ENCODE measurements around the gene CYBC1. TPM values are rescaled to one million over a fixed set of nuclear protein-coding genes. Genes with fewer than 3 reads are reported as not detected.

CYBC1 gene
- total RNA-seq, 1 experiment from 2014 or later: 71.7 TPM

DNA sequence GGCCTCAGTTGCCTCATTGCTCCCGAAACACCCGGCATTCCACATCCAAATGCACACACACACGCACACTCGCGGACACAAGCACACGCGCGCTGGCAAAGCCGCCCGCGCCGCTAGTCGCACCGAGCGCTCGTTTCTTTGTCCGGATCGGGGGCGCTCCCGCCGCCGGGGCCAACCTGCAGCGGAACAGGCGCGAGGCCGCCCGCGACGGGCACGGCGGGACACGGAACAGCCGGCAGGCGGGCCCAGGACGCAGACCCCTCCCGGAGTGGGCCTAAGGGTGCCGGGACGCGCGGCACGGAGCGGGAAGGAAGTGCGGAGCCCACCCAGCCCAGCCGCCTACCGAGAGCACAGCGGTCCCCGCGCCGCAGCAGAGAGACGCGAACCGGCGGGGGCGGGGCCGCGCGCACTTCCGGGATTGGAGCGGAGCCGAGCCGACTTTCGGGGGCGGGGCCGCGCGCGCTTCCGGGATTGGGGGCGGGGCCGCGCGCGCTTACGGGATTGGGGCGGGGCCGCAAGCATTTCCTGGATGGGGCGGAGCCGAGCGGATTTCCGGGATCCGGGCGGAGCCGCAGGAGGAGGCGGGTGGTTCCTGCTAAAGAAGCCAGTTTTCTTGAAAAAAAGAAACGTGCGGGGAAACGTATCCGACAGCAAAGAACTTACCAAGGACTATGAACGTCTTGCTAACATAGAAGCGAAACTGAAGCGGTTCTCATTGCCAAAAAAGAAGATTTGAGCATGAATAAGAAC lies at the start of gene CYBC1 (continued):
- TF ChIP-seq, protein P1, sequence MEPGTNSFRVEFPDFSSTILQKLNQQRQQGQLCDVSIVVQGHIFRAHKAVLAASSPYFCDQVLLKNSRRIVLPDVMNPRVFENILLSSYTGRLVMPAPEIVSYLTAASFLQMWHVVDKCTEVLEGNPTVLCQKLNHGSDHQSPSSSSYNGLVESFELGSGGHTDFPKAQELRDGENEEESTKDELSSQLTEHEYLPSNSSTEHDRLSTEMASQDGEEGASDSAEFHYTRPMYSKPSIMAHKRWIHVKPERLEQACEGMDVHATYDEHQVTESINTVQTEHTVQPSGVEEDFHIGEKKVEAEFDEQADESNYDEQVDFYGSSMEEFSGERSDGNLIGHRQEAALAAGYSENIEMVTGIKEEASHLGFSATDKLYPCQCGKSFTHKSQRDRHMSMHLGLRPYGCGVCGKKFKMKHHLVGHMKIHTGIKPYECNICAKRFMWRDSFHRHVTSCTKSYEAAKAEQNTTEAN (CRISPR knock-in tag; IDR thresholded peaks at IDR 0.05): peak; percentile 56; the same call in 1 of the 2 replicates
- TF ChIP-seq GABPB1 (CRISPR knock-in tag; IDR thresholded peaks at IDR 0.05) (peak; percentile 62), FOXJ3 (CRISPR knock-in tag; IDR thresholded peaks at IDR 0.05; ENCODE audit: borderline replicate concordance) (no peak), MAX (CRISPR knock-in tag; IDR thresholded peaks at IDR 0.05) (peak; percentile 59; the same call in 1 of the 2 replicates), ZNF138 (CRISPR knock-in tag; conservative IDR thresholded peaks at IDR 0.05) (no peak), HMGA2 (CRISPR knock-in tag; IDR thresholded peaks at IDR 0.05) (no peak), SP1 (CRISPR knock-in tag; conservative IDR thresholded peaks at IDR 0.05) (peak; percentile 95), ZNF232 (CRISPR knock-in tag; IDR thresholded peaks at IDR 0.05) (peak; percentile 54; the same call in 1 of the 2 replicates), MYBL2 (CRISPR knock-in tag; IDR thresholded peaks at IDR 0.05) (peak; percentile 40; the same call in 1 of the 2 replicates), IRF2 (CRISPR knock-in tag; IDR thresholded peaks at IDR 0.05; ENCODE audit: borderline replicate concordance, low read depth) (no peak), ARID4B (CRISPR knock-in tag; IDR thresholded peaks at IDR 0.05; ENCODE audit: borderline replicate concordance) (peak; percentile 67; the same call in 1 of the 2 replicates), OVOL2 (CRISPR knock-in tag; IDR thresholded peaks at IDR 0.05; ENCODE audit: borderline replicate concordance) (no peak), FOXK1 (CRISPR knock-in tag; IDR thresholded peaks at IDR 0.05) (peak; percentile 77; the same call in 1 of the 2 replicates), ERG (CRISPR knock-in tag; IDR thresholded peaks at IDR 0.05) (no peak), FOXP4 (CRISPR knock-in tag; IDR thresholded peaks at IDR 0.05) (peak; percentile 82), TEAD4 (CRISPR knock-in tag; IDR thresholded peaks at IDR 0.05) (peak; percentile 59; the same call in 1 of the 2 replicates)
- TF ChIP-seq, protein P2, sequence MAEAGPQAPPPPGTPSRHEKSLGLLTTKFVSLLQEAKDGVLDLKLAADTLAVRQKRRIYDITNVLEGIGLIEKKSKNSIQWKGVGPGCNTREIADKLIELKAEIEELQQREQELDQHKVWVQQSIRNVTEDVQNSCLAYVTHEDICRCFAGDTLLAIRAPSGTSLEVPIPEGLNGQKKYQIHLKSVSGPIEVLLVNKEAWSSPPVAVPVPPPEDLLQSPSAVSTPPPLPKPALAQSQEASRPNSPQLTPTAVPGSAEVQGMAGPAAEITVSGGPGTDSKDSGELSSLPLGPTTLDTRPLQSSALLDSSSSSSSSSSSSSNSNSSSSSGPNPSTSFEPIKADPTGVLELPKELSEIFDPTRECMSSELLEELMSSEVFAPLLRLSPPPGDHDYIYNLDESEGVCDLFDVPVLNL (CRISPR knock-in tag; IDR thresholded peaks at IDR 0.05; ENCODE audit: borderline replicate concordance, low read depth): peak; percentile 70; the same call in 1 of the 2 replicates
- TF ChIP-seq, protein P3, sequence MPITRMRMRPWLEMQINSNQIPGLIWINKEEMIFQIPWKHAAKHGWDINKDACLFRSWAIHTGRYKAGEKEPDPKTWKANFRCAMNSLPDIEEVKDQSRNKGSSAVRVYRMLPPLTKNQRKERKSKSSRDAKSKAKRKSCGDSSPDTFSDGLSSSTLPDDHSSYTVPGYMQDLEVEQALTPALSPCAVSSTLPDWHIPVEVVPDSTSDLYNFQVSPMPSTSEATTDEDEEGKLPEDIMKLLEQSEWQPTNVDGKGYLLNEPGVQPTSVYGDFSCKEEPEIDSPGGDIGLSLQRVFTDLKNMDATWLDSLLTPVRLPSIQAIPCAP (CRISPR knock-in tag; IDR thresholded peaks at IDR 0.05): peak; percentile 77; the same call in 1 of the 2 replicates
- TF ChIP-seq, protein P4, sequence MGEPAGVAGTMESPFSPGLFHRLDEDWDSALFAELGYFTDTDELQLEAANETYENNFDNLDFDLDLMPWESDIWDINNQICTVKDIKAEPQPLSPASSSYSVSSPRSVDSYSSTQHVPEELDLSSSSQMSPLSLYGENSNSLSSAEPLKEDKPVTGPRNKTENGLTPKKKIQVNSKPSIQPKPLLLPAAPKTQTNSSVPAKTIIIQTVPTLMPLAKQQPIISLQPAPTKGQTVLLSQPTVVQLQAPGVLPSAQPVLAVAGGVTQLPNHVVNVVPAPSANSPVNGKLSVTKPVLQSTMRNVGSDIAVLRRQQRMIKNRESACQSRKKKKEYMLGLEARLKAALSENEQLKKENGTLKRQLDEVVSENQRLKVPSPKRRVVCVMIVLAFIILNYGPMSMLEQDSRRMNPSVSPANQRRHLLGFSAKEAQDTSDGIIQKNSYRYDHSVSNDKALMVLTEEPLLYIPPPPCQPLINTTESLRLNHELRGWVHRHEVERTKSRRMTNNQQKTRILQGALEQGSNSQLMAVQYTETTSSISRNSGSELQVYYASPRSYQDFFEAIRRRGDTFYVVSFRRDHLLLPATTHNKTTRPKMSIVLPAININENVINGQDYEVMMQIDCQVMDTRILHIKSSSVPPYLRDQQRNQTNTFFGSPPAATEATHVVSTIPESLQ (CRISPR knock-in tag; IDR thresholded peaks at IDR 0.05): no peak
- TF ChIP-seq, protein P5, sequence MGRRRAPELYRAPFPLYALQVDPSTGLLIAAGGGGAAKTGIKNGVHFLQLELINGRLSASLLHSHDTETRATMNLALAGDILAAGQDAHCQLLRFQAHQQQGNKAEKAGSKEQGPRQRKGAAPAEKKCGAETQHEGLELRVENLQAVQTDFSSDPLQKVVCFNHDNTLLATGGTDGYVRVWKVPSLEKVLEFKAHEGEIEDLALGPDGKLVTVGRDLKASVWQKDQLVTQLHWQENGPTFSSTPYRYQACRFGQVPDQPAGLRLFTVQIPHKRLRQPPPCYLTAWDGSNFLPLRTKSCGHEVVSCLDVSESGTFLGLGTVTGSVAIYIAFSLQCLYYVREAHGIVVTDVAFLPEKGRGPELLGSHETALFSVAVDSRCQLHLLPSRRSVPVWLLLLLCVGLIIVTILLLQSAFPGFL (CRISPR knock-in tag; IDR thresholded peaks at IDR 0.05; ENCODE audit: borderline replicate concordance): no peak
- TF ChIP-seq, protein P6, sequence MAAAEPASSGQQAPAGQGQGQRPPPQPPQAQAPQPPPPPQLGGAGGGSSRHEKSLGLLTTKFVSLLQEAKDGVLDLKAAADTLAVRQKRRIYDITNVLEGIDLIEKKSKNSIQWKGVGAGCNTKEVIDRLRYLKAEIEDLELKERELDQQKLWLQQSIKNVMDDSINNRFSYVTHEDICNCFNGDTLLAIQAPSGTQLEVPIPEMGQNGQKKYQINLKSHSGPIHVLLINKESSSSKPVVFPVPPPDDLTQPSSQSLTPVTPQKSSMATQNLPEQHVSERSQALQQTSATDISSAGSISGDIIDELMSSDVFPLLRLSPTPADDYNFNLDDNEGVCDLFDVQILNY (CRISPR knock-in tag; IDR thresholded peaks at IDR 0.05): peak; percentile 90

Data from WTC11 (cell line).